Stomach (tissue), 9 donors: ENCODE results near the gene TTC7B. TPM values are rescaled to one million over a fixed set of nuclear protein-coding genes. Genes with fewer than 3 reads are reported as not detected.

Experiments used
- DNase-seq, 2 donors: peaks; one replicate each; pipeline versions ENCODE4 v3.0.0 to v3.0.0-alpha.2; 2013 to 2019
- H3K27ac ChIP-seq, 5 donors: fragments of 200-600 bp in 4 of 5; sonication (generic) in 4 of 5; one replicate each; pipeline ENCODE4 v1.5.1; 2013 to 2019; ENCODE audit warnings: mild to moderate bottlenecking in 1 of 5, moderate library complexity in 1 of 5
- H3K27me3 ChIP-seq, 3 donors: fragments of 200-600 bp; sonication (generic); one replicate each; pipeline ENCODE4 v1.5.1; 2017 to 2019; ENCODE audit warnings: mixed run types in 1 of 3
- H3K36me3 ChIP-seq, 4 donors: fragments of 200-600 bp; sonication (generic); 1 replicate in 3 of 4; 2 replicates in 1 of 4; pipeline ENCODE4 v1.5.1; 2016 to 2019
- H3K4me1 ChIP-seq, 4 donors: fragments of 200-600 bp; sonication (generic); one replicate each; pipeline ENCODE4 v1.5.1; 2016 to 2019
- H3K4me3 ChIP-seq, 4 donors: fragments of 200-600 bp; sonication (generic) in 3 of 4; one replicate each; pipeline ENCODE4 v1.5.1; 2016 to 2019; ENCODE audit warnings: mild to moderate bottlenecking in 1 of 4
- H3K9me3 ChIP-seq, 4 donors: fragments of 200-600 bp; sonication (generic); one replicate each; pipeline ENCODE4 v1.5.1; 2016 to 2019
- CTCF ChIP-seq, 7 experiments: fragments of 450-650 bp in 4 of 7; fragments of 200-600 bp in 3 of 7; sonication (generic) in 3 of 7; IDR thresholded peaks; one replicate each; pipeline ENCODE4 v1.5.1; 2016 to 2019; ENCODE audit warnings: antibody characterized with exemption in 7 of 7, control low read depth in 2 of 7, mild to moderate bottlenecking in 1 of 7
- EP300 ChIP-seq: sonication (generic); formaldehyde crosslinking; IDR thresholded peaks from one replicate; pipeline ENCODE4 v1.6.1; 2017; ENCODE audit warnings: antibody characterized with exemption
- POLR2A ChIP-seq, 4 donors: fragments of 450-650 bp; IDR thresholded peaks; one replicate each; pipeline ENCODE4 v1.6.1; 2016; ENCODE audit warnings: antibody characterized with exemption in 4 of 4, control low read depth in 2 of 4, mild to moderate bottlenecking in 1 of 4, moderate library complexity in 1 of 4
- POLR2AphosphoS5 ChIP-seq, 3 donors: sonication (generic); formaldehyde crosslinking; IDR thresholded peaks; one replicate each; pipeline ENCODE4 v1.6.1; 2016; ENCODE audit warnings: antibody characterized with exemption in 3 of 3
- WGBS, 5 donors: extraction: QIAGEN DNeasy Blood & Tissue Kit in 3 of 5; methylation state at CpG; one replicate each; pipeline versions ENCODE4 v1.1.5 to v1.1.7; 2013 to 2018; 5-methylcytosine and 5-hydroxymethylcytosine counted together
- intact Hi-C: fragments of 100-400 bp; cut with DNase I; formaldehyde crosslinking; loops from one replicate; pipeline ENCODE4 v1.15.1; 2023; ENCODE audit warnings: low total_unique reads
- polyA plus RNA-seq, 3 donors: library from polyadenylated mRNA; stranded (reverse); fragments of 200-250 nt; gene quantifications; one replicate each; pipeline ENCODE4 v1.2.3, GENCODE V29; 2013
- total RNA-seq, 5 donors: library from RNA; depleted of rRNA; stranded (reverse); fragments of >200 nt; gene quantifications; one replicate each; pipeline versions ENCODE4 v1.1.0 to v1.2.3, GENCODE V29; 2014 to 2016
- donor health status: healthy with polysubstance abuse.
- donor health status: Bipolar disorder and iron deficiency.
- donor health status: healthy.

Gene TTC7B
- total and polyA plus RNA-seq, 8 donors: 6.8 to 110 (median 17.7) TPM

- peaks cover 0 to 1% (median 0%) of the 10 kb centered on the region in 4 donors for H3K36me3 ChIP-seq
- DNase-seq: no peak
- no peaks in the 10 kb centered on the region for H3K9me3 ChIP-seq
- peaks cover 0 to 13% (median 6%) of the 10 kb centered on the region in 4 donors for H3K4me1 ChIP-seq
- intact Hi-C loops: no loop called here
- no peak overlapping the region for H3K27ac ChIP-seq
- no peak for TF ChIP-seq POLR2AphosphoS5 (IDR thresholded peaks at IDR 0.05)
- no peak for TF ChIP-seq POLR2A (IDR thresholded peaks at IDR 0.05)
- TF ChIP-seq EP300: no peak
- TF ChIP-seq CTCF (IDR thresholded peaks at IDR 0.05): no peak
- no peaks in the 10 kb centered on the region for H3K27me3 ChIP-seq
- 71 to 77% (median 74%) methylated on average over 9 of the region's 9 CpGs for WGBS, 5 donors
- H3K4me3 ChIP-seq: no peak overlapping the region
These were observed 214.0 kb downstream of the TTC7B start for GRCh38 chr14:90602088-90602687.

- DNase-seq: no peak
- WGBS, 5 donors: 83 to 90% (median 88%) methylated on average over 9 of the region's 9 CpGs
- Histone ChIP-seq H3K4me3 (no peak overlapping the region), H3K4me1 (peaks cover 0 to 13% (median 6%) of the 10 kb centered on the region in 4 donors), H3K9me3 (no peaks in the 10 kb centered on the region), H3K27me3 (no peaks in the 10 kb centered on the region), H3K27ac (no peak overlapping the region), H3K36me3 (no peaks in the 10 kb centered on the region)
- intact Hi-C loops: no loop called here
- TF ChIP-seq EP300: no peak
- no peak for TF ChIP-seq CTCF (IDR thresholded peaks at IDR 0.05)
- no peak for TF ChIP-seq POLR2A (IDR thresholded peaks at IDR 0.05)
- no peak for TF ChIP-seq POLR2AphosphoS5 (IDR thresholded peaks at IDR 0.05)
These were observed 214.7 kb downstream of the TTC7B start for GRCh38 chr14:90601563-90601962.

GRCh38 chr14:90600619-90601018 lies 215.6 kb downstream of the TTC7B start:
- Histone ChIP-seq H3K27me3 (no peaks in the 10 kb centered on the region), H3K27ac (no peak overlapping the region), H3K9me3 (no peaks in the 10 kb centered on the region), H3K4me1 (peaks cover 0 to 13% (median 6%) of the 10 kb centered on the region in 4 donors), H3K4me3 (no peak overlapping the region), H3K36me3 (no peaks in the 10 kb centered on the region)
- TF ChIP-seq EP300 (no peak), POLR2AphosphoS5 (IDR thresholded peaks at IDR 0.05) (no peak), CTCF (IDR thresholded peaks at IDR 0.05) (no peak), POLR2A (IDR thresholded peaks at IDR 0.05) (no peak)
- 88 to 93% (median 92%) methylated on average over 12 of the region's 12 CpGs for WGBS, 5 donors
- no peak for DNase-seq
- intact Hi-C loops: no loop called here

- intact Hi-C loops: no loop called here
- H3K36me3 ChIP-seq: no peaks in the 10 kb centered on the region
- peak in 1 of 2 donors; percentile 71 for DNase-seq
- H3K27me3 ChIP-seq: no peaks in the 10 kb centered on the region
- H3K4me1 ChIP-seq: peaks cover 0 to 13% (median 6%) of the 10 kb centered on the region in 4 donors
- H3K4me3 ChIP-seq: no peak overlapping the region
- no peak overlapping the region for H3K27ac ChIP-seq
- no peaks in the 10 kb centered on the region for H3K9me3 ChIP-seq
- 65 to 71% (median 65%) methylated on average over 10 to 12 of the region's 12 CpGs for WGBS, 5 donors
- TF ChIP-seq CTCF (IDR thresholded peaks at IDR 0.05) (peak in 2 of 7 experiments; percentile 14 to 55), POLR2AphosphoS5 (IDR thresholded peaks at IDR 0.05) (no peak)
These were observed 216.3 kb downstream of the TTC7B start for GRCh38 chr14:90599748-90600507.
